Hematopoietic multipotent progenitor cell treated with erythropoietin and hydrocortisone succinate and interleukin-3 and kit ligand, for 6 days (in vitro differentiated cells): ENCODE measurements around the gene TRAPPC14.

ENCODE experiments used
- DNase-seq: peaks from one replicate; pipeline ENCODE4 v3.0.0-alpha.2; 2015

TRAPPC14 gene

GRCh38 chr7:100122568-100122967 lies 36.0 kb downstream of the TRAPPC14 start:
- DNase-seq: peak; percentile 92

GRCh38 chr7:100122067-100122466 lies 36.5 kb downstream of the TRAPPC14 start:
- DNase-seq: peak; percentile 21

GRCh38 chr7:100120733-100121036 lies 37.8 kb downstream of the TRAPPC14 start:
- peak; percentile 48 for DNase-seq

GRCh38 chr7:100119970-100120732 lies 38.4 kb downstream of the TRAPPC14 start:
- DNase-seq: peak; percentile 79

DNA sequence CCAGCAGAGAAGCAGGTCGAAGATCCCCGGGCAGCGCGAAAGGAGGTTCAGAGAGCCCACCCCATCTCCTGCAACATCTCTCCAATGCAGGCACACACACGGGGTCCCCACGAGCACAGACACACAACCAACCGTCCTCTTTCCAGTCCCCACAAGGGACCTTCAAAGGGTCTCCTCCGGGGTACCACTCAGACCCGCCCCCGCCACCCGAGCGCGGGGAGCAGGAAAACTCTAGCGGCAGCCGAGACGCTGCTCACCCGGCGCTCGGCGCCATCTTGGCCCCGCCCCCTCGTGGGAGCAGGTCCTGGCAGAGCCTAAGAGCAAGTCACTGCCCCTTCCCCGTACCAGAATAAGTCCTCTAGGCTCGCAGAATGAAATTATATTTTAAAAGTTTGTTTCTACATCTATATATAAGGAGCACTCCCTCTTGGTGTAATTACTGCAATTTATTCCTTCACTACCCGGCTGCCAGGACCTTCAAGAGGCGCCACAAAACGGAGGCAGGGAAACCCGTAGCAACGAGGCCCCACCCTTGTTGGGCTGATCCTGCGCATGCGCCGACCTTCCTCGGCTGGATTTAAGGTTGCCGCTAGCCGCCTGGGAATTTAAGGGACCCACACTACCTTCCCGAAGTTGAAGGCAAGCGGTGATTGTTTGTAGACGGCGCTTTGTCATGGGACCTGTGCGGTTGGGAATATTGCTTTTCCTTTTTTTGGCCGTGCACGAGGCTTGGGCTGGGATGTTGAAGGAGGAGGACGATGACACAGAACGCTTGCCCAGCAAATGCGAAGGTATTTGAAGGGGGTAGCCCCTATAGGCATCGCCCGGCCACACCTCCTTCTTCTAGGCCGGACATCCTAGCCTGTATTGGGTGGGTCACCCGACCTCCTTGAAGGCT lies 39.2 kb downstream of the TRAPPC14 start, which contains the start of the genes CNPY4 and TAF6:
Gene CNPY4 (plus strand): TSS at position 563 of the 898 bp plus-strand sequence. CDS start 111 bp downstream, at position 674.
Gene TAF6 (minus strand): TSS at position 287 of the 898 bp plus-strand sequence. CDS start 5,149 bp downstream, outside the sequence.
- peak; percentile 99 for DNase-seq

DNA sequence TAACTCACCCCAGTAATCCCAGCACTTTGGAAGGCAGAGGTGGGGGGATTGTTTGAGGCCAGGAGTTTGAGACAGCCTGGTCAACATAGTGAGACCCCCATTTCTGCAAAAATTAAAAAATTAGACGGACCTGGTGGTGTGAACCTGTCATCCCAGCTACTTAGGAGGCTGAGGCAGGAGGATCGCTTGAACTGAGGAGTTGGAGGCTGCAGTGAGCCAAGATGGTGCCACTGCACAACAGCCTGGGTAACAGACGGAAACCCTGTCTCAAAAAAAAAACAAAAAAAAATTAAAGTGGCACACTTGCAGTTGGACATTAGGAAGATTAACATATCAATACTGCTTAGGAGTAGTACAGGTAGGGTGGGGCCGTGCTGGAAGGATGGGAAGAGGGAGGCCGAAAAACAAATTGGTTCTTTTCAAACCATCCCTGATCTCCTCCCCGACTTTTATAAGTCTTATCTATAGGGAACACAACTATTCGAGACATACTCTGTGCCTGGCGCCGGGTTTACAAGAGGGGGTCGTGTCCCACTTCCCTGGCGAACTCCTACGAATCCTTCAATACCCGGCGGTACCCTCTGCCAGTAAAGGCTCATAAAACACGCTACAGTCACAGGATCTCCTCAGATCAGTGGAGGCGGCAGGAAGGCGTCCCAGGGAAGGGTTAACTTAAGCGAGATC lies 40.0 kb downstream of the TRAPPC14 start:
- peak; percentile 65 for DNase-seq

DNA sequence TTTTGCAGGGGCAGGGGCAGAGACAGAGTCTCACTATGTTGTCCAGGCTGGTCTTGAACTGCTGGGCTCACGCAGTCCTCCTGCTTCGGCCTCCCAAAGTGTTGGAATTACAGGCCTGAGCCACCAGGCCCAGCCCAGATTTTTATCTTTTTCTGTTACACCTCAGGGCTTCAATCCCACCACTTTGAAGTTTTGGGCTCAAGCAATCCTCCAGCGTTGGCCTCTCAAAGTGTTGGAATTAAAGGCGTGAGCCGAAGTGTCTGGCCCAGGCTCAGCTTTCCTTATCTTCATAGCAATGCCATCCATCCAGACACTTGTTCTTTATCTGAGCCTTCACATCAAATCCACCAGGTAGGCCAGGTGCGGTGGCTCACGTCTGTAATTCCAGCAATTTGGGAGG lies 43.5 kb downstream of the TRAPPC14 start:
- DNase-seq: no peak

- no peak for DNase-seq
Observed at GRCh38 chr7:100111914-100112313, 46.6 kb downstream of the TRAPPC14 start.

GRCh38 chr7:100111156-100111555 lies 47.4 kb downstream of the TRAPPC14 start:
- no peak for DNase-seq

GRCh38 chr7:100109521-100110163 lies 48.9 kb downstream of the TRAPPC14 start:
- no peak for DNase-seq

GRCh38 chr7:100107890-100108289 lies 50.6 kb downstream of the TRAPPC14 start:
- no peak for DNase-seq

GRCh38 chr7:100107125-100107737 lies 51.3 kb downstream of the TRAPPC14 start:
- DNase-seq: no peak

GRCh38 chr7:100106633-100107032 lies 51.9 kb downstream of the TRAPPC14 start:
- no peak for DNase-seq

DNA sequence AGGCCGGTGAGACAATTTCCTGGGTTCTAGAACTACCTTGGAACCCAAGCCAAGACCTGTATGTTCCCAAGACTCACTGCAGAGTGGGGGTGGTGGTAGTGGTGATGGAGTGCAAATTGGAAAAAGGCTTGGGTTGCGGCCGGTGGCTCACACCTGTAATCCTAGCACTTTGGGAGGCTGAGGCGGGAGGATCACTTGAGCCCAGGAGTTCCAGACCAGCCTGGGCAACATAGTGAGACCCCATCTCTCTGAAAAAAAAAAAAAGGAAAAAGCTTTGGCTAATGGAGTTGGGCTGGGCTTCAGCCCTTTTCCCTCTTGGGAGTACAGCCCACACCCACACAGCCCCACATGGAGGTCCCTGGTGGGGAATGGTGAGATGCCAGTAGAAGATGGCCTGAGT lies 53.0 kb downstream of the TRAPPC14 start:
- DNase-seq: no peak
